22Rv1 (cell line): Measurements from ENCODE around the gene SPTBN2.

Experiments used
- ZFX ChIP-seq: fragments of 450-650 bp; IDR thresholded peaks from 2 replicates; pipeline ENCODE4 v1.6.1; 2017; ENCODE audit warnings: antibody characterized with exemption, borderline replicate concordance
- TF ChIP-seq, protein P1 (sequence below): fragments of 450-650 bp; IDR thresholded peaks from 2 replicates; pipeline ENCODE4 v1.5.1; 2017; ENCODE audit warnings: mild to moderate bottlenecking

DNA sequence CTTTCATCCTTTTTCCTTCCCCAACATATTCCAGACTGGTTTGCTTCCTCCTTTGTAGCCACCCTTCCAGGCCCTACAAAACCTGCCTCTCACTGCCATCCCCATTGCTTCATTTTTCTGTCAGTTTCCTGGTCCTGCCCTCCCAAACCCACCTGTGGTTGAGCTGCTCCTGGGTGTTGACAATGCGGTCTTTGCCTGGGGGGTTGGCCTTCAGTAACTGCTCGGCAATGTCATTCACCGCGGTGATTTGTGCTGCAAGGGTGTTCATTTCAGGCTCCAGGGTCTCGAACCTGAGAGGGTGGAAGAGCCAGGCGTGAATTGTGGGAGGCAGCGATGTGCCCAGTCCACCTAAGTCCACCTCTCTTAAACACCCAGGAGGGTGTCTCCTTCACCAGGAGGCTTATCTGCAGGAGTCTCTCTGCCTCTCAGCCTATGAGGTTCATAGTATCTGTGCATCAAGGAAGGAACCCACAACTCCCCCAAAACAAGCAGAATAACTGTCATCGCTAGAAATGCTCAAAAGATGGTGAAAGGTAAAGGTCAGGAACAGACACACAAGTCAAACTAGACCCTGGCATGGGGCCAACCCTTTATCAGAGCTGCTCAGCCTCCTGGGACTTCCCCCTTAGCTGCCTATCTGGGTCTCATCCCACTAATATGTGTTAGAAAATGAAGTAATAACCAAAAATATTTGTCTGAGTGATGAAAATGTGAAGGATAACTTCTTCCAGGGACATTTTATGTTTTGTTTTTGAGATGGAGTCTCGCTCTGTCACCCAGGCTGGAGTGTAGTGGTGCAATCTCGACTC is 27.4 kb downstream of the SPTBN2 start:
- TF ChIP-seq, protein P1, sequence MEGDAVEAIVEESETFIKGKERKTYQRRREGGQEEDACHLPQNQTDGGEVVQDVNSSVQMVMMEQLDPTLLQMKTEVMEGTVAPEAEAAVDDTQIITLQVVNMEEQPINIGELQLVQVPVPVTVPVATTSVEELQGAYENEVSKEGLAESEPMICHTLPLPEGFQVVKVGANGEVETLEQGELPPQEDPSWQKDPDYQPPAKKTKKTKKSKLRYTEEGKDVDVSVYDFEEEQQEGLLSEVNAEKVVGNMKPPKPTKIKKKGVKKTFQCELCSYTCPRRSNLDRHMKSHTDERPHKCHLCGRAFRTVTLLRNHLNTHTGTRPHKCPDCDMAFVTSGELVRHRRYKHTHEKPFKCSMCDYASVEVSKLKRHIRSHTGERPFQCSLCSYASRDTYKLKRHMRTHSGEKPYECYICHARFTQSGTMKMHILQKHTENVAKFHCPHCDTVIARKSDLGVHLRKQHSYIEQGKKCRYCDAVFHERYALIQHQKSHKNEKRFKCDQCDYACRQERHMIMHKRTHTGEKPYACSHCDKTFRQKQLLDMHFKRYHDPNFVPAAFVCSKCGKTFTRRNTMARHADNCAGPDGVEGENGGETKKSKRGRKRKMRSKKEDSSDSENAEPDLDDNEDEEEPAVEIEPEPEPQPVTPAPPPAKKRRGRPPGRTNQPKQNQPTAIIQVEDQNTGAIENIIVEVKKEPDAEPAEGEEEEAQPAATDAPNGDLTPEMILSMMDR, result no peak
- no peak for TF ChIP-seq ZFX
